NCI-H146 treated with DMSO at 0.1 percent for 48 hours (cell line): ENCODE data around the gene LRRC66.

Experiments
- DNase-seq: peaks from one replicate; lab custom pipeline; 2025; ENCODE audit not compliant: unreplicated experiment; lab: John Stamatoyannopoulos, UW

LRRC66 gene

GRCh38 chr4:52019936-52020657 is at the start of gene LRRC66:
Gene LRRC66, minus strand, starts transcription at chr4:52020363. Its CDS starts 2,750 bp downstream, at chr4:52017613.
- DNase-seq = no peak

GRCh38 chr4:52069571-52069970 is 49.4 kb upstream of the LRRC66 start:
- no peak for DNase-seq

- no peak for DNase-seq
Observed at GRCh38 chr4:52059372-52059771, 39.2 kb upstream of the LRRC66 start.

GRCh38 chr4:52058275-52058674 is 38.1 kb upstream of the LRRC66 start:
- no peak for DNase-seq

- DNase-seq = no peak
Observed at GRCh38 chr4:52057196-52057595, 37.0 kb upstream of the LRRC66 start.

- DNase-seq = no peak
Observed at GRCh38 chr4:52054254-52054653, 34.1 kb upstream of the LRRC66 start.

GRCh38 chr4:52052475-52052780 is 32.3 kb upstream of the LRRC66 start:
- DNase-seq = no peak

GRCh38 chr4:52051615-52052474 is 31.7 kb upstream of the LRRC66 start:
- DNase-seq = peak; percentile 85

- DNase-seq = no peak
Observed at GRCh38 chr4:52051213-52051614, 31.1 kb upstream of the LRRC66 start, which contains the start of gene SPATA18. Gene SPATA18, plus strand, starts transcription at chr4:52051304. Its CDS starts 401 bp downstream, at chr4:52051705.

- DNase-seq = no peak
Observed at GRCh38 chr4:52049266-52049665, 29.1 kb upstream of the LRRC66 start.

GRCh38 chr4:52045028-52045427 is 24.9 kb upstream of the LRRC66 start:
- no peak for DNase-seq

- DNase-seq = peak; percentile 81
Observed at GRCh38 chr4:52038103-52038912, 18.1 kb upstream of the LRRC66 start, which contains the start of gene SGCB. Gene SGCB, minus strand, starts transcription at chr4:52038299. Its CDS starts 40 bp downstream, at chr4:52038259.

GRCh38 chr4:52037689-52038102 is 17.5 kb upstream of the LRRC66 start:
- peak; percentile 29 for DNase-seq

GRCh38 chr4:52036886-52037530 is 16.8 kb upstream of the LRRC66 start:
- no peak for DNase-seq

- no peak for DNase-seq
Observed at GRCh38 chr4:52035190-52035589, 15.0 kb upstream of the LRRC66 start.

GRCh38 chr4:52032005-52032404 is 11.8 kb upstream of the LRRC66 start:
- DNase-seq = no peak

GRCh38 chr4:52028970-52029369 is 8.8 kb upstream of the LRRC66 start:
- no peak for DNase-seq

- no peak for DNase-seq
Observed at GRCh38 chr4:52017814-52018213, 2.3 kb downstream of the LRRC66 start.

GRCh38 chr4:52016981-52017380 is 3.2 kb downstream of the LRRC66 start:
- no peak for DNase-seq

- DNase-seq = no peak
Observed at GRCh38 chr4:52015366-52015765, 4.8 kb downstream of the LRRC66 start.

- DNase-seq = no peak
Observed at GRCh38 chr4:52014903-52015302, 5.3 kb downstream of the LRRC66 start.
